Activated naive CD8-positive, alpha-beta T cell treated with anti-CD3 and anti-CD28 coated beads, Interleukin-2, amount 50 U/mL, for 16 hours (primary cell): ENCODE results near the gene NF1.
"Not testable (repeated sequence)": the region's sequence is repeated elsewhere in the genome, so short reads cannot be mapped to it uniquely, and the experiment has no call there.

Experiments
- DNase-seq: peaks from one replicate; pipeline ENCODE4 v3.0.0-alpha.2; 2020; ENCODE audit warnings: low read depth, low spot score

Gene NF1

GRCh38 chr17:31328160-31328535 lies 233.4 kb downstream of the NF1 start:
- DNase-seq = no peak

GRCh38 chr17:31329221-31329620 lies 234.4 kb downstream of the NF1 start:
- no peak for DNase-seq

- no peak for DNase-seq
These were observed 245.3 kb downstream of the NF1 start for GRCh38 chr17:31339906-31340661.

- not testable (repeated sequence) for DNase-seq
These were observed 250.5 kb downstream of the NF1 start for GRCh38 chr17:31345191-31345747.

- DNase-seq = no peak
These were observed 254.7 kb downstream of the NF1 start for GRCh38 chr17:31349454-31349853.

GRCh38 chr17:31355935-31356334 lies 261.2 kb downstream of the NF1 start:
- DNase-seq = no peak

GRCh38 chr17:31357091-31357490 lies 262.3 kb downstream of the NF1 start:
- no peak for DNase-seq

GRCh38 chr17:31357839-31358394 lies 263.1 kb downstream of the NF1 start:
- no peak for DNase-seq

- no peak for DNase-seq
These were observed 269.2 kb downstream of the NF1 start for GRCh38 chr17:31364012-31364411.

- DNase-seq = no peak
These were observed 271.3 kb downstream of the NF1 start for GRCh38 chr17:31366088-31366487.

GRCh38 chr17:31369266-31369665 lies 274.5 kb downstream of the NF1 start:
- no peak for DNase-seq

- no peak for DNase-seq
These were observed 276.8 kb downstream of the NF1 start for GRCh38 chr17:31371511-31372097.

GRCh38 chr17:31373150-31374093 lies 278.6 kb downstream of the NF1 start:
- no peak for DNase-seq

GRCh38 chr17:31374094-31374447 lies 279.3 kb downstream of the NF1 start:
- no peak for DNase-seq

- no peak for DNase-seq
These were observed 279.7 kb downstream of the NF1 start for GRCh38 chr17:31374503-31374902.

GRCh38 chr17:31378638-31379037 lies 283.9 kb downstream of the NF1 start:
- DNase-seq = no peak

GRCh38 chr17:31379597-31380205 lies 284.9 kb downstream of the NF1 start:
- no peak for DNase-seq

- no peak for DNase-seq
These were observed 286.4 kb downstream of the NF1 start for GRCh38 chr17:31381165-31381668.

GRCh38 chr17:31382668-31383275 lies 288.0 kb downstream of the NF1 start:
- DNase-seq = not testable (repeated sequence)

GRCh38 chr17:31383488-31383887 lies 288.7 kb downstream of the NF1 start:
- DNase-seq = not testable (repeated sequence)
